Measurements from ENCODE around the gene STH.
"Not testable (repeated sequence)": the region's sequence is repeated elsewhere in the genome, so short reads cannot be mapped to it uniquely, and the experiment has no call there.

Gene STH

DNA sequence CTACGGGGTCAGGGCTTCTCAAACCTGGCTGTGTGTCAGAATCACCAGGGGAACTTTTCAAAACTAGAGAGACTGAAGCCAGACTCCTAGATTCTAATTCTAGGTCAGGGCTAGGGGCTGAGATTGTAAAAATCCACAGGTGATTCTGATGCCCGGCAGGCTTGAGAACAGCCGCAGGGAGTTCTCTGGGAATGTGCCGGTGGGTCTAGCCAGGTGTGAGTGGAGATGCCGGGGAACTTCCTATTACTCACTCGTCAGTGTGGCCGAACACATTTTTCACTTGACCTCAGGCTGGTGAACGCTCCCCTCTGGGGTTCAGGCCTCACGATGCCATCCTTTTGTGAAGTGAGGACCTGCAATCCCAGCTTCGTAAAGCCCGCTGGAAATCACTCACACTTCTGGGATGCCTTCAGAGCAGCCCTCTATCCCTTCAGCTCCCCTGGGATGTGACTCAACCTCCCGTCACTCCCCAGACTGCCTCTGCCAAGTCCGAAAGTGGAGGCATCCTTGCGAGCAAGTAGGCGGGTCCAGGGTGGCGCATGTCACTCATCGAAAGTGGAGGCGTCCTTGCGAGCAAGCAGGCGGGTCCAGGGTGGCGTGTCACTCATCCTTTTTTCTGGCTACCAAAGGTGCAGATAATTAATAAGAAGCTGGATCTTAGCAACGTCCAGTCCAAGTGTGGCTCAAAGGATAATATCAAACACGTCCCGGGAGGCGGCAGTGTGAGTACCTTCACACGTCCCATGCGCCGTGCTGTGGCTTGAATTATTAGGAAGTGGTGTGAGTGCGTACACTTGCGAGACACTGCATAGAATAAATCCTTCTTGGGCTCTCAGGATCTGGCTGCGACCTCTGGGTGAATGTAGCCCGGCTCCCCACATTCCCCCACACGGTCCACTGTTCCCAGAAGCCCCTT, 10.9 kb downstream of the STH start:
- no peak for DNase-seq

GRCh38 chr17:46010597-46011186, 11.6 kb downstream of the STH start:
- DNase-seq, result no peak

DNA sequence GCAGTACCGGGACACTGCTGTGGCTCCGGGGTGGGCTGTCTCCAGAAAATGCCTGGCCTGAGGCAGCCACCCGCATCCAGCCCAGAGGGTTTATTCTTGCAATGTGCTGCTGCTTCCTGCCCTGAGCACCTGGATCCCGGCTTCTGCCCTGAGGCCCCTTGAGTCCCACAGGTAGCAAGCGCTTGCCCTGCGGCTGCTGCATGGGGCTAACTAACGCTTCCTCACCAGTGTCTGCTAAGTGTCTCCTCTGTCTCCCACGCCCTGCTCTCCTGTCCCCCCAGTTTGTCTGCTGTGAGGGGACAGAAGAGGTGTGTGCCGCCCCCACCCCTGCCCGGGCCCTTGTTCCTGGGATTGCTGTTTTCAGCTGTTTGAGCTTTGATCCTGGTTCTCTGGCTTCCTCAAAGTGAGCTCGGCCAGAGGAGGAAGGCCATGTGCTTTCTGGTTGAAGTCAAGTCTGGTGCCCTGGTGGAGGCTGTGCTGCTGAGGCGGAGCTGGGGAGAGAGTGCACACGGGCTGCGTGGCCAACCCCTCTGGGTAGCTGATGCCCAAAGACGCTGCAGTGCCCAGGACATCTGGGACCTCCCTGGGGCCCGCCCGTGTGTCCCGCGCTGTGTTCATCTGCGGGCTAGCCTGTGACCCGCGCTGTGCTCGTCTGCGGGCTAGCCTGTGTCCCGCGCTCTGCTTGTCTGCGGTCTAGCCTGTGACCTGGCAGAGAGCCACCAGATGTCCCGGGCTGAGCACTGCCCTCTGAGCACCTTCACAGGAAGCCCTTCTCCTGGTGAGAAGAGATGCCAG, 12.9 kb downstream of the STH start:
- no peak for DNase-seq

DNA sequence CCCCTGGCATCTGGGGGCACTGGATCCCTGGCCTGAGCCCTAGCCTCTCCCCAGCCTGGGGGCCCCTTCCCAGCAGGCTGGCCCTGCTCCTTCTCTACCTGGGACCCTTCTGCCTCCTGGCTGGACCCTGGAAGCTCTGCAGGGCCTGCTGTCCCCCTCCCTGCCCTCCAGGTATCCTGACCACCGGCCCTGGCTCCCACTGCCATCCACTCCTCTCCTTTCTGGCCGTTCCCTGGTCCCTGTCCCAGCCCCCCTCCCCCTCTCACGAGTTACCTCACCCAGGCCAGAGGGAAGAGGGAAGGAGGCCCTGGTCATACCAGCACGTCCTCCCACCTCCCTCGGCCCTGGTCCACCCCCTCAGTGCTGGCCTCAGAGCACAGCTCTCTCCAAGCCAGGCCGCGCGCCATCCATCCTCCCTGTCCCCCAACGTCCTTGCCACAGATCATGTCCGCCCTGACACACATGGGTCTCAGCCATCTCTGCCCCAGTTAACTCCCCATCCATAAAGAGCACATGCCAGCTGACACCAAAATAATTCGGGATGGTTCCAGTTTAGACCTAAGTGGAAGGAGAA, 13.5 kb downstream of the STH start:
- DNase-seq, result no peak

DNA sequence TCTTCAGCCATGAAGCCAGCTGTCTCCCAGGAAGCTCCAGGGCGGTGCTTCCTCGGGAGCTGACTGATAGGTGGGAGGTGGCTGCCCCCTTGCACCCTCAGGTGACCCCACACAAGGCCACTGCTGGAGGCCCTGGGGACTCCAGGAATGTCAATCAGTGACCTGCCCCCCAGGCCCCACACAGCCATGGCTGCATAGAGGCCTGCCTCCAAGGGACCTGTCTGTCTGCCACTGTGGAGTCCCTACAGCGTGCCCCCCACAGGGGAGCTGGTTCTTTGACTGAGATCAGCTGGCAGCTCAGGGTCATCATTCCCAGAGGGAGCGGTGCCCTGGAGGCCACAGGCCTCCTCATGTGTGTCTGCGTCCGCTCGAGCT, 14.1 kb downstream of the STH start:
- no peak for DNase-seq

DNA sequence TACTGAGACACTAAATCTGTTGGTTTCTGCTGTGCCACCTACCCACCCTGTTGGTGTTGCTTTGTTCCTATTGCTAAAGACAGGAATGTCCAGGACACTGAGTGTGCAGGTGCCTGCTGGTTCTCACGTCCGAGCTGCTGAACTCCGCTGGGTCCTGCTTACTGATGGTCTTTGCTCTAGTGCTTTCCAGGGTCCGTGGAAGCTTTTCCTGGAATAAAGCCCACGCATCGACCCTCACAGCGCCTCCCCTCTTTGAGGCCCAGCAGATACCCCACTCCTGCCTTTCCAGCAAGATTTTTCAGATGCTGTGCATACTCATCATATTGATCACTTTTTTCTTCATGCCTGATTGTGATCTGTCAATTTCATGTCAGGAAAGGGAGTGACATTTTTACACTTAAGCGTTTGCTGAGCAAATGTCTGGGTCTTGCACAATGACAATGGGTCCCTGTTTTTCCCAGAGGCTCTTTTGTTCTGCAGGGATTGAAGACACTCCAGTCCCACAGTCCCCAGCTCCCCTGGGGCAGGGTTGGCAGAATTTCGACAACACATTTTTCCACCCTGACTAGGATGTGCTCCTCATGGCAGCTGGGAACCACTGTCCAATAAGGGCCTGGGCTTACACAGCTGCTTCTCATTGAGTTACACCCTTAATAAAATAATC, 14.6 kb downstream of the STH start:
- DNase-seq, result no peak

DNA sequence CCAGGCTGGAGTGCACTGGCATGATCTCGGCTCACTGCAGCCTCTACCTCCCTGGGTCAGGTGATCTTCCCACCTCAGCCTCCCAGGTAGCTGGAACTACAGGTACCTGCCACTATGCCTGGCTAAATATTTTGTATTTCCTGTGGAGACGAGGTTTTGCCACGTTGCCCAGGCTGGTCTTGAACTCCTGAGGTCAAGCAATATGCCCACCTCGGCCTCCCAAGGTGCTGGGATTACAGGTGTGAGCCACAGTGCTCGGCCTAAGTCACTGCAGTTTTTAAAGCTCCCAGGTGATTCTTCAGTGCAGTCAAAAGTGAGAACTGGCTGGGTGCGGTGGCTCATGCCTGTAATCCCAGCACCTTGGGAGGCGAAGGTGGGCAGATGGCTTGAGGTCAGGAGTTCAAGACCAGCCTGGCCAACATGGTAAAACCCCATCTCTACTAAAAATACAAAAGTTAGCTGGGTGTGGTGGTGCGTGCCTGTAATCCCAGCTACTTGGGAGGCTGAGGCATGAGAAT, 20.4 kb downstream of the STH start:
- not testable (repeated sequence) for DNase-seq

GRCh38 chr17:46020023-46020761, 21.1 kb downstream of the STH start:
- DNase-seq, result no peak

DNA sequence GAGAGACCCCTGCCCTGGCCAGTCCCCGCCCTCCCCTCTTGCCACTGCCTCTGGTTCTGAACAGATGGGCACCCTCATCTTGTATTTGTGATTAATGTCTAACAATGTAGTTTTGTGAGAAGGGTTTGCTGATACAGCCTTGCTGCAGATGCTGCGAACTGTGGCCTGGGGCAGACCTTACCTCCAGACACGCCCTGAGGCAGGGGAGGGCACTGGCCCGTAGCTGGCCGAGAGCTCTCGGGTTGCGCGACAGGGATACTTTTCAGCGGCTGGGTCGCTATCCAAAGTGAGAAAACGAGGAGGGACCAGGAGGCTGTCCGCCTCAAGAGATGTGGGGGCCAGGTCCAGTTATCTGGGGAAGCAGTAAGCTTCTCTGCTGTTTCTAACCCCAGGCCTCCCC, 21.9 kb downstream of the STH start:
- no peak for DNase-seq

DNA sequence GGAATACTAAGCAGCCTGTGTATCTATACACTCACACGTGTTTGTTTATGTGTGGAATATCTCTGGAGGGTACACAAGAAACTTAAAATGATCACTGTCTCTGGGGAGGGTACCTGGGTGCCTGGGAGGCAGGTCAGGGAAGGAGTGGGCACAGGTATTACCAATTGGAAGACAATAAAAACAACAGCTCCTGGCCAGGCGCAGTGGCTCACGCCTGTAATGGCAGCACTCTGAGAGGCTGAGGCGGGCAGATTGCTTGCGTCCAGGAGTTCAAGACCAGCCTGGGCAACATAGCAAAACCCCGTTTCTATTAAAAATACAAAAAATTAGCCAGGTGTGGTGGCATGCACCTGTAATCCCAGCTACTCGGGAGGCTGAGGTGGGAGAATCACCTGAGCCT, 24.3 kb downstream of the STH start:
- DNase-seq, result not testable (repeated sequence)

GRCh38 chr17:46023783-46024388, 24.8 kb downstream of the STH start:
- no peak for DNase-seq

- no peak for DNase-seq
Observed at GRCh38 chr17:46024590-46024989, 25.5 kb downstream of the STH start.

- DNase-seq, result no peak
Observed at GRCh38 chr17:46025060-46025459, 26.0 kb downstream of the STH start.

DNA sequence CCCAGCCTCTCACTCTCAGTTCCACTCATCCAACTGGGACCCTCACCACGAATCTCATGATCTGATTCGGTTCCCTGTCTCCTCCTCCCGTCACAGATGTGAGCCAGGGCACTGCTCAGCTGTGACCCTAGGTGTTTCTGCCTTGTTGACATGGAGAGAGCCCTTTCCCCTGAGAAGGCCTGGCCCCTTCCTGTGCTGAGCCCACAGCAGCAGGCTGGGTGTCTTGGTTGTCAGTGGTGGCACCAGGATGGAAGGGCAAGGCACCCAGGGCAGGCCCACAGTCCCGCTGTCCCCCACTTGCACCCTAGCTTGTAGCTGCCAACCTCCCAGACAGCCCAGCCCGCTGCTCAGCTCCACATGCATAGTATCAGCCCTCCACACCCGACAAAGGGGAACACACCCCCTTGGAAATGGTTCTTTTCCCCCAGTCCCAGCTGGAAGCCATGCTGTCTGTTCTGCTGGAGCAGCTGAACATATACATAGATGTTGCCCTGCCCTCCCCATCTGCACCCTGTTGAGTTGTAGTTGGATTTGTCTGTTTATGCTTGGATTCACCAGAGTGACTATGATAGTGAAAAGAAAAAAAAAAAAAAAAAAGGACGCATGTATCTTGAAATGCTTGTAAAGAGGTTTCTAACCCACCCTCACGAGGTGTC, 26.6 kb downstream of the STH start:
- no peak for DNase-seq

DNA sequence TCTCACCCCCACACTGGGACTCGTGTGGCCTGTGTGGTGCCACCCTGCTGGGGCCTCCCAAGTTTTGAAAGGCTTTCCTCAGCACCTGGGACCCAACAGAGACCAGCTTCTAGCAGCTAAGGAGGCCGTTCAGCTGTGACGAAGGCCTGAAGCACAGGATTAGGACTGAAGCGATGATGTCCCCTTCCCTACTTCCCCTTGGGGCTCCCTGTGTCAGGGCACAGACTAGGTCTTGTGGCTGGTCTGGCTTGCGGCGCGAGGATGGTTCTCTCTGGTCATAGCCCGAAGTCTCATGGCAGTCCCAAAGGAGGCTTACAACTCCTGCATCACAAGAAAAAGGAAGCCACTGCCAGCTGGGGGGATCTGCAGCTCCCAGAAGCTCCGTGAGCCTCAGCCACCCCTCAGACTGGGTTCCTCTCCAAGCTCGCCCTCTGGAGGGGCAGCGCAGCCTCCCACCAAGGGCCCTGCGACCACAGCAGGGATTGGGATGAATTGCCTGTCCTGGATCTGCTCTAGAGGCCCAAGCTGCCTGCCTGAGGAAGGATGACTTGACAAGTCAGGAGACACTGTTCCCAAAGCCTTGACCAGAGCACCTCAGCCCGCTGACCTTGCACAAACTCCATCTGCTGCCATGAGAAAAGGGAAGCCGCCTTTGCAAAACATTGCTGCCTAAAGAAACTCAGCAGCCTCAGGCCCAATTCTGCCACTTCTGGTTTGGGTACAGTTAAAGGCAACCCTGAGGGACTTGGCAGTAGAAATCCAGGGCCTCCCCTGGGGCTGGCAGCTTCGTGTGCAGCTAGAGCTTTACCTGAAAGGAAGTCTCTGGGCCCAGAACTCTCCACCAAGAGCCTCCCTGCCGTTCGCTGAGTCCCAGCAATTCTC, 27.4 kb downstream of the STH start:
- no peak for DNase-seq

DNA sequence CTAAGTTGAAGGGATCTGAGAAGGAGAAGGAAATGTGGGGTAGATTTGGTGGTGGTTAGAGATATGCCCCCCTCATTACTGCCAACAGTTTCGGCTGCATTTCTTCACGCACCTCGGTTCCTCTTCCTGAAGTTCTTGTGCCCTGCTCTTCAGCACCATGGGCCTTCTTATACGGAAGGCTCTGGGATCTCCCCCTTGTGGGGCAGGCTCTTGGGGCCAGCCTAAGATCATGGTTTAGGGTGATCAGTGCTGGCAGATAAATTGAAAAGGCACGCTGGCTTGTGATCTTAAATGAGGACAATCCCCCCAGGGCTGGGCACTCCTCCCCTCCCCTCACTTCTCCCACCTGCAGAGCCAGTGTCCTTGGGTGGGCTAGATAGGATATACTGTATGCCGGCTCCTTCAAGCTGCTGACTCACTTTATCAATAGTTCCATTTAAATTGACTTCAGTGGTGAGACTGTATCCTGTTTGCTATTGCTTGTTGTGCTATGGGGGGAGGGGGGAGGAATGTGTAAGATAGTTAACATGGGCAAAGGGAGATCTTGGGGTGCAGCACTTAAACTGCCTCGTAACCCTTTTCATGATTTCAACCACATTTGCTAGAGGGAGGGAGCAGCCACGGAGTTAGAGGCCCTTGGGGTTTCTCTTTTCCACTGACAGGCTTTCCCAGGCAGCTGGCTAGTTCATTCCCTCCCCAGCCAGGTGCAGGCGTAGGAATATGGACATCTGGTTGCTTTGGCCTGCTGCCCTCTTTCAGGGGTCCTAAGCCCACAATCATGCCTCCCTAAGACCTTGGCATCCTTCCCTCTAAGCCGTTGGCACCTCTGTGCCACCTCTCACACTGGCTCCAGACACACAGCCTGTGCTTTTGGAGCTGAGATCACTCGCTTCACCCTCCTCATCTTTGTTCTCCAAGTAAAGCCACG, 28.3 kb downstream of the STH start:
- no peak for DNase-seq

GRCh38 chr17:46027976-46028325, 28.9 kb downstream of the STH start:
- DNase-seq, result no peak

DNA sequence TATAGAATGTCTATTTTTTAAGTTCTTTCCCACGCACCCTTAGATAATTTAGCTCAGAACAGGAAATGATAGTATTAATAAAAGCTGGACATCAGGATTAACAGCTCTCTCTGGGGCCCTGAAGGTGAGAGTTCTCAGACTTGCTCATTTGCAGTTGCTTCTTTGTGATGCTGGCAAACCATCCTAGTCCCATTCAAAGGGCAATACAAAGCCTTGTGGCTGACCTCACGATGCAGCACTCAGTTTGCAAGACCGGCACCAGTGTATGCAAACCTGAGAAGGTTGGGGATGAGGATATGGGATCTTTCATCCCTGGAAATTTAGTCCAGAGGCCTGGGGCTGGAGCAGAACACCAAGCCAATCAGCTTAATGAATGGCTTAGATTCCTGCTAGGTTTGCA, 29.3 kb downstream of the STH start:
- DNase-seq, result no peak

Measured in NCI-H2029 (cell line).